Mesothelial cell of epicardium (in vitro differentiated cells): ENCODE measurements around the gene CD4. TPM values are rescaled to one million over a fixed set of nuclear protein-coding genes. Genes with fewer than 3 reads are reported as not detected.

Experiments used
- DNase-seq, 2 experiments: peaks; one replicate each; pipeline ENCODE4 v3.0.0; 2021; ENCODE audit warnings: low spot score in 2 of 2; ENCODE audit not compliant: unreplicated experiment in 2 of 2
- H3K27ac Mint-ChIP-seq: 2 replicates; pipeline ENCODE4 v1.8.0; 2021; ENCODE audit warnings: mixed read lengths
- H3K27me3 Mint-ChIP-seq: 2 replicates; pipeline ENCODE4 v1.8.0; 2021; ENCODE audit warnings: low read depth, mixed read lengths
- H3K36me3 Mint-ChIP-seq: 2 replicates; pipeline ENCODE4 v1.8.0; 2021; ENCODE audit warnings: mixed read lengths
- H3K4me1 Mint-ChIP-seq: 2 replicates; pipeline ENCODE4 v1.8.0; 2021; ENCODE audit warnings: mixed read lengths
- H3K4me3 Mint-ChIP-seq: 2 replicates; pipeline ENCODE4 v1.8.0; 2021; ENCODE audit warnings: mild to moderate bottlenecking, moderate library complexity, mixed read lengths
- H3K9me3 Mint-ChIP-seq: 2 replicates; pipeline ENCODE4 v1.8.0; 2021; ENCODE audit warnings: mixed read lengths
- CTCF ChIP-seq: fragments of 200-600 bp; sonication (generic); IDR thresholded peaks from one replicate; pipeline ENCODE4 v1.5.0; 2021; ENCODE audit warnings: antibody characterized with exemption; ENCODE audit not compliant: unreplicated experiment
- total RNA-seq: library from RNA; stranded (reverse); gene quantifications from 3 replicates; pipeline ENCODE4 v1.2.1, GENCODE V29; 2021

The CD4 gene
- total RNA-seq, 1 donor from 2014 or later = 3.8 TPM

GRCh38 chr12:6855322-6855721, 66.0 kb downstream of the CD4 start:
- Mint-ChIP-seq H3K27me3 (no peaks in the 10 kb centered on the region), H3K27ac (no peak overlapping the region), H3K36me3 (peaks cover 18% of the 10 kb centered on the region), H3K4me3 (no peak overlapping the region), H3K9me3 (no peaks in the 10 kb centered on the region), H3K4me1 (peaks cover 23% of the 10 kb centered on the region)
- TF ChIP-seq CTCF = no peak
- no peak for DNase-seq

- no peak for DNase-seq
Observed at GRCh38 chr12:6858799-6859198, 69.5 kb downstream of the CD4 start.

GRCh38 chr12:6860116-6860515, 70.8 kb downstream of the CD4 start:
- H3K27ac Mint-ChIP-seq = no peak overlapping the region
- H3K9me3 Mint-ChIP-seq = no peaks in the 10 kb centered on the region
- H3K4me3 Mint-ChIP-seq = no peak overlapping the region
- DNase-seq = no peak
- peaks cover 44% of the 10 kb centered on the region for H3K36me3 Mint-ChIP-seq
- H3K4me1 Mint-ChIP-seq = no peaks in the 10 kb centered on the region
- no peaks in the 10 kb centered on the region for H3K27me3 Mint-ChIP-seq
- TF ChIP-seq CTCF = no peak

More at GRCh38 chr12:6858799-6859198, 69.5 kb downstream of the CD4 start:
- peaks cover 6% of the 10 kb centered on the region for H3K4me1 Mint-ChIP-seq
- peaks cover 40% of the 10 kb centered on the region for H3K36me3 Mint-ChIP-seq
- no peak overlapping the region for H3K27ac Mint-ChIP-seq
- H3K27me3 Mint-ChIP-seq = no peaks in the 10 kb centered on the region
- no peaks in the 10 kb centered on the region for H3K9me3 Mint-ChIP-seq
- no peak overlapping the region for H3K4me3 Mint-ChIP-seq
- TF ChIP-seq CTCF = no peak

- Mint-ChIP-seq H3K4me3 (no peak overlapping the region), H3K27ac (no peak overlapping the region), H3K4me1 (no peaks in the 10 kb centered on the region), H3K27me3 (no peaks in the 10 kb centered on the region), H3K36me3 (peaks cover 48% of the 10 kb centered on the region), H3K9me3 (no peaks in the 10 kb centered on the region)
- DNase-seq = no peak
- TF ChIP-seq CTCF = no peak
Observed at GRCh38 chr12:6860942-6861341, 71.6 kb downstream of the CD4 start.

GRCh38 chr12:6861391-6861790, 72.1 kb downstream of the CD4 start:
- H3K9me3 Mint-ChIP-seq = no peaks in the 10 kb centered on the region
- no peak overlapping the region for H3K4me3 Mint-ChIP-seq
- no peak for TF ChIP-seq CTCF
- no peak overlapping the region for H3K27ac Mint-ChIP-seq
- H3K27me3 Mint-ChIP-seq = no peaks in the 10 kb centered on the region
- peaks cover under 1% of the 10 kb centered on the region for H3K4me1 Mint-ChIP-seq
- H3K36me3 Mint-ChIP-seq = peaks cover 48% of the 10 kb centered on the region
- DNase-seq = no peak

GRCh38 chr12:6863033-6863432, 73.7 kb downstream of the CD4 start:
- H3K4me3 Mint-ChIP-seq = no peak overlapping the region
- no peak for DNase-seq
- H3K27ac Mint-ChIP-seq = no peak overlapping the region
- H3K36me3 Mint-ChIP-seq = peaks cover 38% of the 10 kb centered on the region
- H3K4me1 Mint-ChIP-seq = peaks cover 4% of the 10 kb centered on the region
- no peaks in the 10 kb centered on the region for H3K27me3 Mint-ChIP-seq
- H3K9me3 Mint-ChIP-seq = no peaks in the 10 kb centered on the region
- TF ChIP-seq CTCF = no peak
